Stimulated activated CD4-positive, alpha-beta T cell treated with anti-CD3 and anti-CD28 coated beads, Interleukin-1b, Interleukin-23, amount 100 ng/mL, for 4 hours (primary cell): ENCODE measurements around the gene PHRF1.

Experiments
- DNase-seq, 2 donors: peaks; one replicate each; pipeline ENCODE4 v3.0.0-alpha.2; 2020; ENCODE audit warnings: low read depth in 2 of 2

PHRF1 gene

GRCh38 chr11:556662-557256 lies 19.5 kb upstream of the PHRF1 start:
- DNase-seq = no peak

GRCh38 chr11:557328-558132 lies 18.7 kb upstream of the PHRF1 start:
- no peak for DNase-seq

- DNase-seq = no peak
Measured at GRCh38 chr11:558503-558902, 17.8 kb upstream of the PHRF1 start.

- DNase-seq = no peak
Measured at GRCh38 chr11:559020-559620, 17.1 kb upstream of the PHRF1 start.

GRCh38 chr11:559712-560304 lies 16.5 kb upstream of the PHRF1 start:
- DNase-seq = no peak

GRCh38 chr11:560305-561147 lies 15.7 kb upstream of the PHRF1 start, which contains the start of the genes LMNTD2 and RASSF7:
Gene LMNTD2, minus strand, starts transcription at chr11:560738. Its CDS starts 22 bp downstream, at chr11:560716.
Gene RASSF7, plus strand, starts transcription at chr11:560970. Its CDS starts 799 bp downstream, at chr11:561769.
- peak; percentile 97 for DNase-seq

GRCh38 chr11:561148-562003 lies 14.9 kb upstream of the PHRF1 start:
- no peak for DNase-seq

- no peak for DNase-seq
Measured at GRCh38 chr11:562046-562645, 14.1 kb upstream of the PHRF1 start.

GRCh38 chr11:563066-563811 lies 13.0 kb upstream of the PHRF1 start:
- DNase-seq = no peak

GRCh38 chr11:563812-564578 lies 12.3 kb upstream of the PHRF1 start:
- DNase-seq = no peak

GRCh38 chr11:565921-566509 lies 10.3 kb upstream of the PHRF1 start:
- DNase-seq = no peak

- DNase-seq = no peak
Measured at GRCh38 chr11:567011-567628, 9.2 kb upstream of the PHRF1 start.

GRCh38 chr11:567629-568292 lies 8.5 kb upstream of the PHRF1 start:
- DNase-seq = no peak

GRCh38 chr11:568306-569157 lies 7.7 kb upstream of the PHRF1 start:
- DNase-seq = peak; percentile 78 to 85

- no peak for DNase-seq
Measured at GRCh38 chr11:569158-569885, 6.9 kb upstream of the PHRF1 start.

GRCh38 chr11:571802-572185 lies 4.5 kb upstream of the PHRF1 start:
- DNase-seq = no peak
